DLD1 (cell line): ENCODE results near the gene ZNF865.
"Not testable (repeated sequence)": the region's sequence is repeated elsewhere in the genome, so short reads cannot be mapped to it uniquely, and the experiment has no call there.

Source experiments
- in situ Hi-C: cut with HindIII; loops from 2 replicates; pipeline ENCODE4 v1.10.0; 2017; ENCODE audit warnings: low sequenced_read_pairs

ZNF865 gene

GRCh38 chr19:55605637-55606470 is at the start of gene ZNF865:
Gene ZNF865, plus strand, starts transcription at chr19:55605647. Its CDS starts 7,972 bp downstream, at chr19:55613619.
- in situ Hi-C loops = no loop called here

GRCh38 chr19:55559684-55560083 is 45.8 kb upstream of the ZNF865 start:
- in situ Hi-C loops = no loop called here

DNA sequence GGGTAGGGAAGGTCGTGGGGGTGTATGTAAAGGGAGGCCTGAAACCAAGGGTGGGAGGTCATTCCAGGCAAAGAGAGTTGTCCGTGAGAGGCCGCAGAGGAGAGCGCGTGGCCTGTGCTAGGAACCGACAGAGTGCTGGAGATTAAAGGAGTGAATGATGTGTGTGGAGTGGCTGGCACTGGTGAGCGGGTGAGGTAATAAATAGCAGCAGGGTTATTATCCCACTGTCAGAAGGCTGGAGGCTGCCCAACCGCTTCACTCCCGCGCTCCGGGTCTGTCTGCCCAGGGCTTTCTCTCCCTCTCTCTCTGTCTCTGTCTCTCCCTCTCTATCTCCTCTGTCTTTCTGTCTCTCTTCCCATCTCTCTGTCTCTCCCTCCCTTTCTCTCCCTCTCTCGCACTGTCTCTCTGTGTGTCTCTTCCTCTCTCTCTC is 42.2 kb upstream of the ZNF865 start:
- in situ Hi-C loops = no loop called here

DNA sequence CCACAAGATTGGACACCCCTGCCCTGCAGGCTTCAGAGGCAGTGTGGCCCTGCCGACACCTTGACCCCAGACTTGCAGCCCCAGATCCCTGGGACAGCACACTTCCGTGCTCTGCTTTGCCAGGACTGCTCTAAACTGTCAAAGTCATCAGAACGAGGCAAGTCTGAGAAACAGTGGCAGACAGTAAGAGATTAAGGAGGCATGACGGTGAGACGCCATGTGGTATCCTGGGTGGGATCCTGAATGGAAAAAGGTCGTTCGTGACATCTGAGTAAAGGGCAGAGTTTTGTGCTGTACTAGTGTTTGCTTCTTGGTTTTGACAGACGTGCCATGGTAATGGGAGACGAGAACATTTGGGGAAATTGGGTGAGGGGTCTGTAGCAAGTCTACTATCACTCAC is 38.6 kb upstream of the ZNF865 start:
- in situ Hi-C loops = no loop called here

DNA sequence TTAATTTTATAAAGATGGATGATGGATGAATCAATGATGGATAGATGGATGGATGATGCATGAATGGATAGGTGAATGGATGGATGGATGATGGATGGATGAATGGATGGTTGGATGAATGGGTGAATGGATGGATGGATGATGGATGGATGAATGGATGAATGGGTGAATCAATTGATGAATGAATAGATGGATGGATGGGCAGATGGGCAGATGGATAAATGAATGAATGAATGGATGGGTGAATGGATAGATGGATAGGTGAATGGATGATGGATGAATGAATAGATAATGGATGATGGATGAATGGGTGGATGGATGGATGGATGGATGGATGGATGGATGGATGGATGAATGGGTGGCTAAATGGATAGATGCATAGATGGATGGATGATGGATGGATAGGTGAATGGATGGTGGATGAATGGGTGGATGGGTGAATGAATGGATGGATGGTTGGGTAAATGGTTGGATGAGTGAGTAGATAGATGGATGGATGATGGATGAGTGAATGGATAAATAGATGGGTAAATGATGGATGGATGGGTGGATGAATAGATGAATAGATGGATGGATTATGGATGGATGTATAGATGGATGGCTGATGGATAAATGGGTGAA is 37.6 kb upstream of the ZNF865 start:
- in situ Hi-C loops = no loop called here

- in situ Hi-C loops = not testable (repeated sequence)
Measured at GRCh38 chr19:55569477-55569876, 36.0 kb upstream of the ZNF865 start.

DNA sequence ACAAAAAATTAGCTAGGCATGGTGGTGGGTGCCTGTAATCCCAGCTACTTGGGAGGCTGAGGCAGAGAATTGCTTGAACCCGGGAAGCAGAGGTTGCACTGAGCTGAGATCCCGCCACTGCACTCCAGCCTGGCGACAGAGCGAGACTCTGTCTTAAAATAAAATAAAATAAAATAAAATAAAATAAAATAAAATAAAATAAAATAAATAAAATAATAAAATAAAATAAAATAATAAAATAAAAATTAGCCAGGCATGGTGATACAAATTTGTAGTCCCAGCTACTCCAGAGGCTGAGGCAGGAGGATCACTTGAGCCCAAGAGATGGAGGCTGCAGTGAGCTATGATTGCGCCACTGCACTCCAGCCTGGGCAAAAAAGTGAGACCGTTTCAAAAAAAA is 31.5 kb upstream of the ZNF865 start:
- in situ Hi-C loops = not testable (repeated sequence)

GRCh38 chr19:55576746-55577145 is 28.7 kb upstream of the ZNF865 start:
- in situ Hi-C loops = no loop called here

GRCh38 chr19:55578031-55578760 is 27.3 kb upstream of the ZNF865 start:
- in situ Hi-C loops = no loop called here

DNA sequence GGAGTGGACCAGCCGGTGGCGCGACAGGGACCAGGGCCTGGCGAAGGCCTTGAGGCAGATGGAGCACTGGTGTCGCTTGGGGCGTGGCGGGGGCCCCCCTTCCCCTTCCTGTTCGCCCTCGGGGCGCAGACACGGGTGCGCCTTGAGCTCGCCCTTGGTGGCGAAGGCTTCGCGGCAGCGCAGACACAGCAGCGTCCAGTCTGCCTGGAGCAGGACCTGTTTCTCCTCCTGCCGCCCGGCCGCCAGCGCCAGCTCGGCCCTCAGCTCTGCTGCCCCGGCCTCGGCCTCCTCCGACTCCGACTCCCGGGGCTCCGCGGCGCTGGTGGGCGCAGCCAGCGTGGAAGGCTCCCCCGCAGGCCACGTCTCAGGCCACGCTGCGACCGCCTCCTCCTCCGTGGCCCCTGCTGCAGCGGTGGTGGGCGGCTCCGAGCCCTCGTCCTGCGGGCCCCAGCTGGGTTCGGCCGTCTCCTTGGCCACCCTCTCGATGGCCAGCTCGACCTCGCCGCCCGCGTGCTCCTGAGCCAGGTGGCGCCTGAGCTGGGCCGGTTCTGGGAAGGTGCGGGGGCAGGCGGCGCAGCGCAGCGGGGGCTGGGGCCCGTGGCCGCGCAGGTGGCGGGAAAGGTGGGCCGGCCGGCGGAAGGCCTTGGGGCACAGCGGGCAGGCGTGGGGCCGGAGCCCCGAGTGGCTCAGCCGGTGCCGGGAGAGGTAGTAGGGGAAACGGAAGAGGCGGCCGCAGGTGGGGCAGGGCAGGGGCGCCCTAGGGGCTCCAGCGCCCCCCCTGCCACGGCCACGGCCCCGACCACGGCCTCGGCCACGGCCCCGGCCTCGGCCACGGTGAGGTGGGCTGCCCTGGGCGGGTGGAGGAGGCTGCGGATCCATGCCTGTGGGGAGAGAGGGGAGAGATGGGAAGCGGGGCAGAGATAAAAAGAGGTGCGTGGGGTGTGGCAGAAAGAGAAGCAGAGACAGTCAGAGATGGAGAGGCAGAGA is 26.4 kb upstream of the ZNF865 start:
- in situ Hi-C loops = no loop called here

- in situ Hi-C loops = no loop called here
Measured at GRCh38 chr19:55579766-55580621, 25.5 kb upstream of the ZNF865 start.

DNA sequence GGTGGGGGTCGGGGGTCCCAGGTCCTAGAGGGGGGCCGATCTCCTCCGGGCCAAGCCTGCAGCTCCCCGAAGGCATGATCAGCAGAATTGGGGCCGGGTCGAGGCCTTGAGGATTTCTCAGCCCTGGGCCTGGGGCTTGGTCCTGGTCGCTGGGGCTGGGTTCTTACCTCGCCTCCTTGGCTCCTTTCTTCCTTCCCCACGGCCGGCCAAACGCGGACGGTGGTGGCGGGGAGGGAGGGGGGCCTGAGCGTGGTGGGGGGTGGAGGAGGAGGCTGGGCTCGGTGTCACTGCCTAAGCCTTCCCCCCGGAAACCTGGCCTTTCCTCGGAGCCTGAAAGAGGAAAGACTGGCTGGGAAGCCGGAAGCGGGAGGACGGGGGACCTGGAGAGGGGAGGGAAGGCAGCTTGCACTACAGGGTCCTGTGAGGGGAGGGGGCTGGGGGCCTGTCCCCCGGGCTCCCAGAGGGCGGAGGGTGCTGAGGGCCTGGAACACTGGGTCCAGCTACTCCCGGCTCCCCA is 24.8 kb upstream of the ZNF865 start, which contains the start of gene ZNF579:
Gene ZNF579, minus strand, starts transcription at position 221 of the 517 bp plus-strand sequence. CDS start 1,209 bp downstream, outside the sequence.
- in situ Hi-C loops = no loop called here

GRCh38 chr19:55581145-55581822 is 24.2 kb upstream of the ZNF865 start:
- in situ Hi-C loops = no loop called here

DNA sequence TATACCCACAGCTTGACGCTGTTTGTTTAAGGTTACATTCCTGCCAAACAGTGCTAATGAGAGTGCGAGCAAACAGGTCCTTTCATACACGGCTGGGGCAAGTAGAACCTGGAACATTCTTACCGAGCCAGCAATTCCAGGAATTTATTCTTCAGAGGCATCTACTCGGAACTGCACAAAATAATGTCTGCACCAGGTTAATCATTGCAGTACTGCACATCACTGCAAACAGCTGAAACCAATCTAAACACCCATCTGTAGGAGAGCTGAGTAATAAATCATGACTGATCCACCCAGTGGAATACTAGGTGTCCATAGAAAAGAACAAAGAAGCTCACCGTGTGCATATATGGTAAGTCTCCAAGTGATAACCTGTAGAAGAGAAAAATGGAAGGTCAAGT is 23.6 kb upstream of the ZNF865 start:
- in situ Hi-C loops = no loop called here

GRCh38 chr19:55582284-55582683 is 23.2 kb upstream of the ZNF865 start:
- in situ Hi-C loops = not testable (repeated sequence)

DNA sequence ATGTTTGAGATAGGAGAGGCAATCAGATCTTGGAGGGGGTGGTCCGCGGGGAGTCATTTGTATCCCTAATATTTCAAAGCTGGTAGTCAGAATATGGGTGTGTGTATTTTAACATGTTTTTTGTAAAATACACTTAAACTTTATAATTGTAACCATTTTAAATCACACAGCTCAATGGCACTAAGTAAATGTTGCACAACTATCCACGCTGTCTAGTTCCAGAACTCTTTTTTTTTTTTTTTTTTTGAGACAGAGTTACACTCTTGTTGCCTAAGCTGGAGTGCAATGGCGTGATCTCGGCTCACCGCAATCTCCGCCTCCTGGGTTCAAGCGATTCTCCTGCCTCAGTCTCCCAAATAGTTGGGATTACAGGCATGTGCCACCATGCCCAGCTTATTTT is 21.6 kb upstream of the ZNF865 start:
- in situ Hi-C loops = not testable (repeated sequence)

GRCh38 chr19:55584871-55585270 is 20.6 kb upstream of the ZNF865 start:
- in situ Hi-C loops = no loop called here

DNA sequence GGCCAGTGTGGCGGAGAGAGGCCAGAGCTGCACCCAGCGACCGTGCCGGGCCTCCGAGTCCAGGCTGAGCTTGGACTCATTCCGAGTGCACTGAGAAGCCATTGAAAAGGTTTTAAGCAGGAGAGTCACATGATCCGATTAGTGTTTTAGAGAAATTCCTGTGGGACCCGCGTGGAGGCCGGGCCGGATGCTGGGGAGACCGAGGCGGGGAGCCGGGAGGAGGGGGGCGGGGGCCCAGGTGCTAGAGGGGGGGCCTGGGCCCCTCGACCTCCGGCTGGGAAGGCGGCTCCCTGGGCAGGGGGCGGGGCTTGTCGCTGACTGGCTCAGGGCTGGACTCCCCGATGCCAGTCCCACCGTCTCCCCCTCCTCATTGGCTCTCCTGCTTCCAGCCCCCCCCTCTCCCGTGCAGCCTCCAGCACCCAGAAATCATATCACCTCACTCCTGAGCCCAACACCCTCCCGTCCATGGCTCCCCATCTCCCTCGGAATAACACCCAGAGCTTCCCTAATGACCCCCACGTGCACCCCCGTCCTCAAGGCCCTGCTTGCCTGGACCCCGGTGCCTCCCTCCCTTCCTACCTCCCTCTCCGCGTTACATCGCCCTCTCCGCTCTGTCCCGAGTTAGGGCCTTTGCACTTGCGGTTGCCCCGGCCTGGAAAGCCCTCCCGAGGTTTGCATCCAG is 19.6 kb upstream of the ZNF865 start:
- in situ Hi-C loops = no loop called here
